Fibroblast of gingiva (primary cell): ENCODE results near the gene SMIM43.
A peak's percentile ranks its signal among the peaks of the same experiment; 100 is the strongest.
"Not testable (repeated sequence)": the region's sequence is repeated elsewhere in the genome, so short reads cannot be mapped to it uniquely, and the experiment has no call there.

Source experiments
- DNase-seq: peaks from one replicate; pipeline ENCODE4 v3.0.0-alpha.2; 2011; ENCODE audit warnings: low read depth

The SMIM43 gene

DNA sequence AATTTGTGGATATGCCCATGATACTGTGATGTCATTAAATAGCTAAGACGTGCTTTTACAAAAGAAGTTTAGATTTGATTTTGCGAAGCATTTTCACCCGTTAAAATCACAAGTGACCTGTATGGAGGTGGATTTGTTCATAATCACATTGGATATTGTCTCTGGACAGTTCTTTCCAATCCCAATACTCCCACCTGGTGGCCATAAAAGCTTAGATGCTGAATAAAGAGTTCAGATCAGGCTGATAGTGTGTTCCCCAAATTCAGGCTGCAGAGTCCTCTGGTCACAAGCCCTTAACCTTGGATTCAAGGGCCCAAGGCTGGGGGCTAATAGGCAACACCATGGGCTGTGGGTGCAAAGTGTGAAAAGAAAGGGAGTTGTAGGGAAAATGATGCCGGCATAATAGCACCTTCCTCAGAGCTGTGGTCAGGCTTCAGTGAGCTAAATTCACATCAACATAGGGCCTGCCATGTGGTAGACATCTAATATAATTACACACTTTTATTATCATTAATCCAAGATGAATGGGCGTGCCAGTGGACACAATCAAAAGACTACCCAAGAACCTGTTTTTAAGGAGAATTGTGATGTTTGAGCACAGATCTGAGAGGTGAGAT lies 28.1 kb downstream of the SMIM43 start:
- peak; percentile 51 for DNase-seq

DNA sequence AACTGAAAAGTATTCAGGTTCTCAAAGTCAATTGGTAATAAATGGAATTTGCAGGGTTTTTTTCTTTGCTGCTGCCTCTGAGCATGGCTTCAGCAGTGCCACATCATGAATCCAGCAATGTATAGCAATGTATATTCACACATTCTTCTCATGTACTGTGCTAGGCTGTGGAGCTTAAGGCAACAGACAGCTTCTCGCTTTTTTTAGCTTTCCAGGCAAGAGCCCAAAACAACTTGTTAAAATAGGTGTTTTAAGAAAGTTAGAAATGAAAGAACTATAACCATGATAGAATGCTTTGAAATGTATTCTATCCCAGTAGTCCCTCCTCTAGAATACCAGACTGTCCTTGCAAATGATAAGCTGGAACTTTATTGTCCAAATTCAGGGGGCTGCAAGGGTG lies 30.4 kb downstream of the SMIM43 start:
- DNase-seq: no peak

GRCh38 chr4:121733942-121734341 lies 31.0 kb downstream of the SMIM43 start:
- no peak for DNase-seq

DNA sequence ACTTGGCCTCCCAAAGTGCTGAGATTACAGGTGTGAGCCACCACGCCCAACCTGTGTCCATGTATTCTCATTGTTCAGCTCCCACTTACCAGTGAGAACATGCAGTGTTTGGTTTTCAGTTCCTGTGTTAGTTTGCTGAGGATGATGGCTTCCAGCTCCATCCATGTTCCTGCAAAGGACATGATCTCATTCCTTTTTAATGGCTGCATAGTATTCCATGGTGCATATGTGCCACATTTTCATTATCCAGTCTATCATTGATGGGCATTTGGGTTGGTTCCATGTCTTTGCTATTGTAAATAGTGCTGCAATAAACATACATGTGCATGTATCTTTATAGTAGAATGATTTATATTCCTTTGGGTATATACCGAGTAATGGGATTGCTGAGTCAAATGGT lies 35.2 kb downstream of the SMIM43 start:
- not testable (repeated sequence) for DNase-seq

GRCh38 chr4:121728798-121729226 lies 36.2 kb downstream of the SMIM43 start:
- DNase-seq: peak; percentile 64

DNA sequence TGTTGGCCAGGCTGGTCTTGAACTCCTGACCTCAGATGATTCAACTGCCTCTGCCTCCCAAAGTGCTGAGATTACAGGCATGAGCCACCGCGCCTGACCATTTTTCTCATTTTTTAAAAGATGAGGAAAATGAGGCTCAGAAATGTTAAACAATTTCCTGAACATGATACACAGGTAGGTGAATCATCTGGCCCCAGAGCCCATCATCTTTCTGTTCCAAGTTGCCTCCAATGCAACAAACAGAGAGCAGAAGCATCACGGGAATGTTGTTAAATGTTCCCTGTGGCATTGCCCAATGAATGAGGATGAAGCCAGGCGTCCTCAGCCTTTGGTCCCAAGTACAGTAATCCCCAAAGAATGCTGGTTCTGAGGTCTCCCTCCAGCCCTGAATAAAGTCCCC lies 36.9 kb downstream of the SMIM43 start:
- peak; percentile 94 for DNase-seq

DNA sequence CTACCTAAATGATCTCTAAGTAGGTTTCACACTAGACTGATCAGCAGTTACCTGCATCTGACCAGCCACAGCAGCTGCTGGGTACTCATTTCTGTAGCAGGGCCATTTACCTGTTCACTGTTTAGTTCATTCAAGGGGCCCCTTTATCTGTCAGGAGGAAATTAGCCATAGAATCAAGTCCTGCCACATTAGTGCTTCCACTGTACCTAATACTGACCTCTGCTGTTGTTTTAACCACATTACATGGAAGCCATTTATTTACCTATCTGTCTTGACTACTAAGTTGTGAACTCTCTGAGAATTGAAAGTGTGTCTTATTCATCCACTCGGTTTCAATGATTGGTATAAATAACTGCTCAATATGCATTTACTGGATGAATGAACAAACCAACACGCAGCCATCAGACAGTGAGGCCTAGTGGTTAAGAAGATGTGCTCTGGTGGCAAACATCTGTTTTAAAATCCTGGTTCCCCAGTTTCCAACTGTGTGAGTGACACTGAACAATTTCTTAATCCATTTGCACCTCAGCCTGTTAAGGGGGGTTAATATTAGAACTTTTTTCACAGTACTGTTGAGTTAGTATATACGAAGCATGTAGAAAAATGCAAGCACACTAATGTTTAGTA lies 38.2 kb downstream of the SMIM43 start:
- DNase-seq: peak; percentile 63

GRCh38 chr4:121724671-121725070 lies 40.3 kb downstream of the SMIM43 start:
- no peak for DNase-seq

GRCh38 chr4:121721700-121722099 lies 43.3 kb downstream of the SMIM43 start:
- no peak for DNase-seq

DNA sequence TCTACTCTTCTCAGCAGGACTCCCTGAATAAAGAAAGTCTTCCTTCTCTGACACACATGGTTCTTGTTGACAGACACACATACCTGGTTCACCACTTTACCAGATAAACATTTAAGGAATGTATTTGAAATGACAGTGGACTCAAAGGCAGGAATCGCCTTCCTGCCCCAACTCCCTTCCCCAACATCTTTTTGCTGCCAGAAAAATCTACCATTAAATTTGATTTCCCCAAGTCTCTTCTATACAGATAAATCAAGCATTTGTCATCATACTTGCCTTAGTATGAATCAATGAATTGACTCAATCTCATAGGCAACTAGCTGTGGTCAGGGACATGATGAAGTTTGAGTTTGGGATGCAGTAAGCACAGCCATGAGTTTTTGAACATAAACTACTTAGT lies 44.9 kb downstream of the SMIM43 start:
- no peak for DNase-seq

DNA sequence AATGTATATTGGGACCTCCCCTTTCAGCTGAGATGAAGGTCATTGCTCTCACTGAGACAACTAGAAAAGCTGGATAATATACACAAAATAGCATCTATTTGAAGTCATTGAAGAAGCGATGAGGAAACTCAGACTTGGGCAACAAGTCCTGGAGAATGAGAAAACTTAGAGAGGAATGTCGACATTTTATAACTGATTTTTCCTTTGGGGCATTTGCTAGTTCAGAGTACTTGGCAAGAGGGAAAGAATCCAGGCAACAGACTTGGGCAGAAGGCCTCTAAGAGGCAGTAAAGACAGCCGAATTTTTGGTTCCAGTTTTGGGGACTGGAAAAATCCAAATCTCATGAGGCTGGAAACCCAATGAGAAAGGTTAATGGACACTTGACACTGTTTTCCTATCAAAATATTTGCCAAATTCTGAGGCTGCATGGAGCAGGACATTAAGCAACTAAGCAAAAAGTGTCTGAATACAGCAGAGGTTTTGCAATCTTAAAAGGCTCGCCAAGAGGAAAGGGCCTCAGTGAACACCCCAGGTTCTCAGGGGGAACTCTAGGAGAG lies 47.2 kb downstream of the SMIM43 start:
- DNase-seq: peak; percentile 93

GRCh38 chr4:121714548-121714947 lies 50.4 kb downstream of the SMIM43 start:
- no peak for DNase-seq

- no peak for DNase-seq
Observed at GRCh38 chr4:121712783-121713182, 52.2 kb downstream of the SMIM43 start.

DNA sequence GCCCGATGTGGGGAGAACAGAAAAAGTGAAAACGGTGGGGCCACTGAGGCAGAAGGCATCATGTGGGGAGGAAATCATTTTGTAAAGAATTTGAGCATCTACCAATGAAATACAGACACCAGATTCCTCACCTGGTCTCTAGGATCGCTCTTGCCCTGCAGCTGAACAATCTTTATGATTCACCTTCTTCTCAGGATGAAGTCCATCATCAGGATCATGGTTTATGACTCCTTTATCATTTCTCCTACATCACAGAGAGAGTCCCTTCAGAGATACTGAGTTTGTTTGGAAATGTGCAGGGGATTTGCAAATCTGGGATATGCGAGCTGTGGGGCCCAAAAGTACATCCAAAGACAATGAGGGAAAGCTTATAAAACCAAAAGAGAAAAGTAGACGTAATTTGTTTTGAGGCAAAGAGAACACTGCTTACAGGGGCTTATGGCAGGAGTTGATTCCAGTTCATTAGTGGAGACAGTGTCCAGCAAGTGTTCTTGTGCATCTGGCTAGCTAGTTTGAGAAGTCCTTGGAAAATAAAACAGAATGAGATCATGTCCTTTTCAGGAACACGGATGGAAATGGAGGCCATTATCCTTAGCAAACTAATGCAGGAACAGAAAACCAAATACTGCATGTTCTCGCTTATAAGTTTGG lies 52.8 kb downstream of the SMIM43 start:
- no peak for DNase-seq

DNA sequence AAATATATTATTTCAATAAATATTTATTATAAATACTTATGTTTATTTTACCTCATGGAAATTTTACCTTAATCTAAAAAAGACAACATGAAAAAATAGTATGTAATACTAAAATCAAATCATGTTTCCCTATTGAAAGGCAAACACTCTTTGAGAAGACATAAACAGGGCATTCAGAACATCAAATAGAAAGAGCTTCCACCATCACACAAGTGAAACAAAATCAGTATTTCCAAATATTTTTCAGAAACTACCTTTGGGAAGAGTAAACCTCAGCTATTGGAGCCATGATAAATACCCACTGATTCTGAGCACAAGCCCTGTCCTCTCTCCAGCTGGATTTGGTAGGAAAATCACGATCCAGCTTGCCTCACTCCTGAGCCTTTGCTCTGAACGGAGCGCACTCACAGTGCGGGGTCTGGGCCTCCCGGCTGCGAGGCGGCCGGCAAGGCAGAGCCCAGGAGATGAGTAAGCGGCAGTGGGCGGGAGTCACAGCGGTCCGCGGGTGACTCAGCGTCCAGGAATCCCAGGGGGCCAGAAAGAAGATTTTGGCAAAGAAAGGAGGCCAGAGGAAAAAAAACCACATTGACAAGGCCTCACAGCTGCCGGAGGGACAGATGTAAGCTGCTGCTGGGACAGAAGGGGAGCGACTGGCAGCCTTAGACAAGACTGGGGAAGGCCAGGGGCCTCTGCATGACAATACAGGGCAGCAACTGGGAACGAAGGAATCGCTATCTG lies 53.5 kb downstream of the SMIM43 start:
- DNase-seq: peak; percentile 96

DNA sequence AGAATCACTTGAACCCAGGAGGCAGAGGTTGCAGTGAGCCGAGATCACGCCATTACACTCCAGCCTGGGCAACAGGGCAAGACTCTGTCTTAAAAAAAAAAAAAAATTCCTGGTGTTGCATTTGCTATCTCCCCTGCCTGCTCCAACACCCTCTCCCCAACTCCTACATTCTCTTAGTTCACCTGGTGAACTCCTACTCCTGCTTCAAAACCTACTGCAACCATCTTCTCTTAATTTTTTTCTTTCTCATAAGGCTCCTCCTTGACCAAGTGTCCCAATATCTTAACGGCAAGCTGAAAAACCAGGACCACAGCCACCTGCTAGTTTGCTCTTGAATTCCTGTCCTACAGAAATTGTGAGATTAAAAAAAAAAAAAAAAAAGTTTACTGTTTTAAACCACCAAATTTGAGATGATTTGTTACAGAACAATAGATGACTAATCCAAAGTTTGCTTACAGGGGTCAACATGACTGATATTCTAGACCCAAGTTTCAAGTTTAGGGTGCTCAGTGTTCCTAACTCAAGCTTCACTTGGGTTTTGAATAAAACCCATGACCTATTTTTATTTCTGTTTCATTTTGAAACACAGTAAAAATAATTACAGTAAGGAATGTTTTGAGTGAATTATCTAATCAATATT lies 55.1 kb downstream of the SMIM43 start:
- no peak for DNase-seq
